ENCODE measurements around the gene MUSTN1.

DNA sequence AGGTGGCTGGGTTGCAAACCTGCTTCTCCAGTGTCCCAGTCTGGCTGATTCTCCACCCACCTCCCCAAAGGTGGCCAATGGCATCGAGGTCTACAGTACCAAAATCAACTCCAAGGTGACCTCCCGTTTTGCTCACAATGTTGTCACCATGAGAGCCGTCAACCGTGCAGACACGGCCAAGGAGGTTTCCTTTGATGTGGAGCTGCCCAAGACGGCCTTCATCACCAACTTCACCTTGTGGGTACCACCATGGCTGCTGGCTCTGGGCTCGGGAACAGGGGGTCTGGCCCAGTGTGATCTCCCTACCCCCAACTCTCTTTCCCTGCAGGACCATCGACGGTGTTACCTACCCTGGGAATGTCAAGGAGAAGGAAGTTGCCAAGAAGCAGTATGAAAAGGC lies 38.4 kb downstream of the MUSTN1 start:
- no peak for TF ChIP-seq CTCF (IDR thresholded peaks at IDR 0.05; ENCODE audit: insufficient read depth, low read depth, low read length)
- no peak for TF ChIP-seq EZH2 (IDR thresholded peaks at IDR 0.05; ENCODE audit: insufficient read depth, low read length)
